Activated T-cell treated with anti-CD3 and anti-CD28 coated beads, Interleukin-2, amount 50 U/mL, for 72 hours (primary cell): ENCODE data around the gene EPC1. TPM values are rescaled to one million over a fixed set of nuclear protein-coding genes. Genes with fewer than 3 reads are reported as not detected.
"Not testable (repeated sequence)": the region's sequence is repeated elsewhere in the genome, so short reads cannot be mapped to it uniquely, and the experiment has no call there.

Source experiments
- ATAC-seq, 2 donors: fragments of 150-1000 bp; cut with Tn5 transposase; replicated peaks in 1 of 2; 2 replicates each; pipeline ENCODE4 v1.10.0; 2021; ENCODE audit warnings: moderate library complexity in 2 of 2, mild to moderate bottlenecking in 1 of 2
- DNase-seq, 2 donors: peaks; one replicate each; pipeline ENCODE4 v3.0.0; 2021 to 2022; ENCODE audit warnings: mixed read lengths in 1 of 2
- H3K27ac Mint-ChIP-seq: one replicate; pipeline ENCODE4 v1.8.0; 2022; ENCODE audit warnings: mild to moderate bottlenecking, moderate library complexity, mixed read lengths
- H3K27me3 Mint-ChIP-seq: one replicate; pipeline ENCODE4 v1.8.0; 2022; ENCODE audit warnings: low read depth, mixed read lengths
- H3K36me3 Mint-ChIP-seq, 2 donors: one replicate each; pipeline ENCODE4 v1.8.0; 2022; ENCODE audit warnings: mixed read lengths in 2 of 2, mild to moderate bottlenecking in 1 of 2; ENCODE audit not compliant: insufficient read depth in 2 of 2
- H3K4me1 Mint-ChIP-seq: one replicate; pipeline ENCODE4 v1.8.0; 2022; ENCODE audit warnings: low read depth, mixed read lengths
- H3K4me3 Mint-ChIP-seq, 2 donors: one replicate each; pipeline ENCODE4 v1.8.0; 2022; ENCODE audit warnings: mild to moderate bottlenecking in 2 of 2, mixed read lengths in 2 of 2, moderate library complexity in 2 of 2
- H3K9me3 Mint-ChIP-seq, 2 donors: one replicate each; pipeline ENCODE4 v1.8.0; 2022; ENCODE audit warnings: mixed read lengths in 2 of 2
- total RNA-seq, 2 donors: library from RNA; stranded (reverse); gene quantifications; one replicate each; pipeline ENCODE4 v1.2.3, GENCODE V29; 2022

Gene EPC1
- total RNA-seq, 2 donors from 2014 or later, result 36.0 to 38.3 TPM

GRCh38 chr10:32250489-32250888 is 96.5 kb downstream of the EPC1 start:
- peak overlapping the region; percentile 85 for H3K27ac Mint-ChIP-seq
- H3K36me3 Mint-ChIP-seq, H3K27me3 Mint-ChIP-seq, H3K9me3 Mint-ChIP-seq: not testable (repeated sequence)
- peak overlapping the region; percentile 27 to 52 for H3K4me3 Mint-ChIP-seq
- DNase-seq (peak; percentile 18 to 19), ATAC-seq (peak; percentile 91 to 94)
- H3K4me1 Mint-ChIP-seq, result peaks cover 47% of the 10 kb centered on the region

- H3K27me3 Mint-ChIP-seq, result peaks cover 10% of the 10 kb centered on the region
- no peak for ATAC-seq
- H3K27ac Mint-ChIP-seq, result peak overlapping the region; percentile 38
- H3K9me3 Mint-ChIP-seq, result no peaks in the 10 kb centered on the region
- no peaks in the 10 kb centered on the region for H3K36me3 Mint-ChIP-seq
- peak overlapping the region in 1 of 2 donors; percentile 44 for H3K4me3 Mint-ChIP-seq
- H3K4me1 Mint-ChIP-seq, result peaks cover 60% of the 10 kb centered on the region
- no peak for DNase-seq
These were observed 100.3 kb downstream of the EPC1 start for GRCh38 chr10:32246685-32247084.

- no peak for DNase-seq
- Mint-ChIP-seq H3K27ac (no peak overlapping the region), H3K36me3 (no peaks in the 10 kb centered on the region), H3K4me3 (no peak overlapping the region), H3K4me1 (peaks cover 50% of the 10 kb centered on the region), H3K9me3 (no peaks in the 10 kb centered on the region), H3K27me3 (peaks cover 12% of the 10 kb centered on the region)
- no peak for ATAC-seq
These were observed 101.2 kb downstream of the EPC1 start for GRCh38 chr10:32245760-32246159.

GRCh38 chr10:32244421-32245207 is 102.3 kb downstream of the EPC1 start:
- ATAC-seq, result peak; percentile 97 to 98
- peak overlapping the region; percentile 31 to 72 for H3K4me3 Mint-ChIP-seq
- H3K27ac Mint-ChIP-seq, result peak overlapping the region; percentile 88
- H3K9me3 Mint-ChIP-seq, result no peaks in the 10 kb centered on the region
- H3K36me3 Mint-ChIP-seq, result no peaks in the 10 kb centered on the region
- peak; percentile 54 to 58 for DNase-seq
- peaks cover 39% of the 10 kb centered on the region for H3K4me1 Mint-ChIP-seq
- peaks cover 12% of the 10 kb centered on the region for H3K27me3 Mint-ChIP-seq

- no peak for ATAC-seq
- peak overlapping the region; percentile 88 for H3K27ac Mint-ChIP-seq
These were observed 102.9 kb downstream of the EPC1 start for GRCh38 chr10:32244011-32244410.

GRCh38 chr10:32241946-32242345 is 105.0 kb downstream of the EPC1 start:
- H3K27me3 Mint-ChIP-seq, result peaks cover 11% of the 10 kb centered on the region
- DNase-seq, result no peak
- H3K4me1 Mint-ChIP-seq, result peaks cover 29% of the 10 kb centered on the region
- H3K27ac Mint-ChIP-seq, result no peak overlapping the region
- no peaks in the 10 kb centered on the region for H3K36me3 Mint-ChIP-seq
- H3K4me3 Mint-ChIP-seq, result no peak overlapping the region
- ATAC-seq, result no peak
- no peaks in the 10 kb centered on the region for H3K9me3 Mint-ChIP-seq

More at GRCh38 chr10:32244011-32244410, 102.9 kb downstream of the EPC1 start:
- peak overlapping the region; percentile 10 to 72 for H3K4me3 Mint-ChIP-seq
- peaks cover 12% of the 10 kb centered on the region for H3K27me3 Mint-ChIP-seq
- H3K4me1 Mint-ChIP-seq, result peaks cover 33% of the 10 kb centered on the region
- DNase-seq, result no peak
- no peaks in the 10 kb centered on the region for H3K36me3 Mint-ChIP-seq
- H3K9me3 Mint-ChIP-seq, result no peaks in the 10 kb centered on the region

- no peak overlapping the region for H3K27ac Mint-ChIP-seq
- no peaks in the 10 kb centered on the region for H3K9me3 Mint-ChIP-seq
- no peaks in the 10 kb centered on the region for H3K36me3 Mint-ChIP-seq
- ATAC-seq (no peak), DNase-seq (no peak)
- H3K4me1 Mint-ChIP-seq, result peaks cover 23% of the 10 kb centered on the region
- no peak overlapping the region for H3K4me3 Mint-ChIP-seq
- peaks cover 6% of the 10 kb centered on the region for H3K27me3 Mint-ChIP-seq
These were observed 106.5 kb downstream of the EPC1 start for GRCh38 chr10:32240471-32240870.

- no peaks in the 10 kb centered on the region for H3K36me3 Mint-ChIP-seq
- DNase-seq (no peak), ATAC-seq (no peak)
- peaks cover 0 to 1% of the 10 kb centered on the region in 2 donors for H3K9me3 Mint-ChIP-seq
- H3K27ac Mint-ChIP-seq, result no peak overlapping the region
- peaks cover 6% of the 10 kb centered on the region for H3K27me3 Mint-ChIP-seq
- peaks cover 16% of the 10 kb centered on the region for H3K4me1 Mint-ChIP-seq
- H3K4me3 Mint-ChIP-seq, result no peak overlapping the region
These were observed 107.2 kb downstream of the EPC1 start for GRCh38 chr10:32239769-32240168.

GRCh38 chr10:32237644-32238345 is 109.2 kb downstream of the EPC1 start:
- no peak for ATAC-seq
- peaks cover 0 to 3% of the 10 kb centered on the region in 2 donors for H3K36me3 Mint-ChIP-seq
- no peaks in the 10 kb centered on the region for H3K4me1 Mint-ChIP-seq

GRCh38 chr10:32234471-32234870 is 112.5 kb downstream of the EPC1 start:
- Mint-ChIP-seq H3K9me3 (peaks cover 0 to 3% of the 10 kb centered on the region in 2 donors), H3K36me3 (peaks cover 0 to 3% of the 10 kb centered on the region in 2 donors), H3K4me1 (no peaks in the 10 kb centered on the region), H3K27me3 (no peaks in the 10 kb centered on the region), H3K4me3 (no peak overlapping the region), H3K27ac (no peak overlapping the region)
- DNase-seq (no peak), ATAC-seq (no peak)

More at GRCh38 chr10:32237644-32238345, 109.2 kb downstream of the EPC1 start:
- Mint-ChIP-seq H3K4me3 (no peak overlapping the region), H3K9me3 (peaks cover 0 to 3% of the 10 kb centered on the region in 2 donors), H3K27me3 (peaks cover 6% of the 10 kb centered on the region), H3K27ac (no peak overlapping the region)
- DNase-seq, result no peak

- H3K9me3 Mint-ChIP-seq, result not testable (repeated sequence)
These were observed 113.6 kb downstream of the EPC1 start for GRCh38 chr10:32233375-32233774.

GRCh38 chr10:32232378-32232777 is 114.6 kb downstream of the EPC1 start:
- Mint-ChIP-seq H3K27ac (no peak overlapping the region), H3K4me3 (no peak overlapping the region), H3K4me1 (no peaks in the 10 kb centered on the region), H3K9me3 (peaks cover 0 to 3% of the 10 kb centered on the region in 2 donors), H3K27me3 (no peaks in the 10 kb centered on the region), H3K36me3 (peaks cover 0 to 3% of the 10 kb centered on the region in 2 donors)
- no peak for DNase-seq
- no peak for ATAC-seq

More at GRCh38 chr10:32233375-32233774, 113.6 kb downstream of the EPC1 start:
- H3K27me3 Mint-ChIP-seq, H3K36me3 Mint-ChIP-seq, H3K4me1 Mint-ChIP-seq, H3K4me3 Mint-ChIP-seq, ATAC-seq, DNase-seq, H3K27ac Mint-ChIP-seq: not testable (repeated sequence)

- not testable (repeated sequence) for H3K27me3 Mint-ChIP-seq, DNase-seq
These were observed 117.2 kb downstream of the EPC1 start for GRCh38 chr10:32229788-32230187.

More at GRCh38 chr10:32229788-32230187, 117.2 kb downstream of the EPC1 start:
- not testable (repeated sequence) for H3K36me3 Mint-ChIP-seq, H3K4me3 Mint-ChIP-seq, ATAC-seq, H3K9me3 Mint-ChIP-seq, H3K27ac Mint-ChIP-seq, H3K4me1 Mint-ChIP-seq
